ENCODE results near the gene QRFPR. TPM values are rescaled to one million over a fixed set of nuclear protein-coding genes. Genes with fewer than 3 reads are reported as not detected.
"Not testable (repeated sequence)": the region's sequence is repeated elsewhere in the genome, so short reads cannot be mapped to it uniquely, and the experiment has no call there.

QRFPR gene
- not detected in 3 replicates for total RNA-seq

DNA sequence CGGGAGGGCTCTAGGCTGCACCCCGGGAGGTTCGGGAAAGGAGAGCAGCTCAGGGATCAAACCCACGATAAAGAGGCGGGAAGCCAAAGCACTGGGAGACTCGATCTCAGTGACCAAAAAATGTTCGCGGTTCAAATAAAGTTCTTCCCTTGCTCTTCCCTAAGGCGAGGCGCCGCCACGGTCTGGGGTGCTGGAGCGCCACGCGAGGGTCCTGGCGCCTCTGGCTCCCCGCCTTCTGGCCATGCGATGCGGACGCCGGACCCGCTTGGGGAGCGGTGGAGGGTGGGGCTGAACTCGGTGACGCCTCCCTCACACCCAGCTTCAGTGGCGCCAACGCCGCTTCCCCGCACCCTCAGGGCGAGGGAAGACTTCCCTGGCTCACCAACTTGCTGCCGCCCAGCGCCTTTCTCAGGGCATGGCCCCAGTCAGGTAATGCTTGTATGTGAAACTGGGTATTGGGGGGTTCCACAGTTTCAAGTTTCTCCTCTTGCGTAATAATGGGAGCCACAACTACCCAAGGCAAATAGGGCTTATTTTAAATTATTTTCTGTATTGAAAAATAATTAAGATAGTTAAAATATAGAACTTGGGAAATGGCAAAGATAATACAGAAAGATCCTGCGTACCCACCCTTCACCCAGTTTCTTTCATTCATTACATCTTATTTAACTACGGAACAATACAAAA lies at the start of gene QRFPR:
Gene QRFPR, minus strand, starts transcription at position 243 of the 687 bp plus-strand sequence. CDS start 371 bp downstream, outside the sequence.
- H3K27me3 Mint-ChIP-seq (ENCODE audit: low read depth) = peaks cover 95% of the 10 kb centered on the region
- no peaks in the 10 kb centered on the region for H3K36me3 Mint-ChIP-seq
- H3K4me3 Mint-ChIP-seq = peak within 1 kb of the TSS; percentile 60
- no peak for DNase-seq (ENCODE audit: low spot score in 2 of 2, unreplicated experiment in 2 of 2)
- H3K9me3 Mint-ChIP-seq = no peaks in the 10 kb centered on the region
- TF ChIP-seq, protein P1, sequence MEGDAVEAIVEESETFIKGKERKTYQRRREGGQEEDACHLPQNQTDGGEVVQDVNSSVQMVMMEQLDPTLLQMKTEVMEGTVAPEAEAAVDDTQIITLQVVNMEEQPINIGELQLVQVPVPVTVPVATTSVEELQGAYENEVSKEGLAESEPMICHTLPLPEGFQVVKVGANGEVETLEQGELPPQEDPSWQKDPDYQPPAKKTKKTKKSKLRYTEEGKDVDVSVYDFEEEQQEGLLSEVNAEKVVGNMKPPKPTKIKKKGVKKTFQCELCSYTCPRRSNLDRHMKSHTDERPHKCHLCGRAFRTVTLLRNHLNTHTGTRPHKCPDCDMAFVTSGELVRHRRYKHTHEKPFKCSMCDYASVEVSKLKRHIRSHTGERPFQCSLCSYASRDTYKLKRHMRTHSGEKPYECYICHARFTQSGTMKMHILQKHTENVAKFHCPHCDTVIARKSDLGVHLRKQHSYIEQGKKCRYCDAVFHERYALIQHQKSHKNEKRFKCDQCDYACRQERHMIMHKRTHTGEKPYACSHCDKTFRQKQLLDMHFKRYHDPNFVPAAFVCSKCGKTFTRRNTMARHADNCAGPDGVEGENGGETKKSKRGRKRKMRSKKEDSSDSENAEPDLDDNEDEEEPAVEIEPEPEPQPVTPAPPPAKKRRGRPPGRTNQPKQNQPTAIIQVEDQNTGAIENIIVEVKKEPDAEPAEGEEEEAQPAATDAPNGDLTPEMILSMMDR (IDR thresholded peaks at IDR 0.05; ENCODE audit: unreplicated experiment) = no peak
- H3K27ac Mint-ChIP-seq = no peak within 1 kb of the TSS
- peaks cover 10% of the 10 kb centered on the region for H3K4me1 Mint-ChIP-seq

DNA sequence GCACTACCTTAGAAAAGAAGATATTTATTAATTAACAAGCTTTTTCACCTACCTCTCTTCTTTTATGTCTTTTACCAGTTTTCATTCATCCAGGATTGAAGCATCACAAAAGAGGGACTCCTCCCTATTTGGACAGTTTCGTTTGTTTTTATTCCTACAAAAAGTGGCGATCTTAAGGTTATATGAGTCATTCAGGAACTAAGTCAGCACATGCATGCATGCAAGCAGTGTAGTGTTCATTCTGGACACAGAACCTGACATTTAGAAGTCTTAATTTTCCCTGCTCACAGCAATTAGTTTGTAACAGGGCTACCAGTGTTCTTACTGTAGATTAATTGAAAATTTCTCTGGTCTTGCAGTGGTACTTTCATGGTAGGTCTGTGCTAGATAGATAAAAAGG lies 47.9 kb upstream of the QRFPR start:
- H3K27me3 Mint-ChIP-seq (ENCODE audit: low read depth) = peaks cover 12% of the 10 kb centered on the region
- H3K4me1 Mint-ChIP-seq = no peaks in the 10 kb centered on the region
- TF ChIP-seq, protein P1 (IDR thresholded peaks at IDR 0.05; ENCODE audit: unreplicated experiment) = no peak
- DNase-seq (ENCODE audit: low spot score in 2 of 2, unreplicated experiment in 2 of 2) = no peak
- peaks cover 2% of the 10 kb centered on the region for H3K36me3 Mint-ChIP-seq
- no peak overlapping the region for H3K4me3 Mint-ChIP-seq
- peaks cover 22% of the 10 kb centered on the region for H3K9me3 Mint-ChIP-seq
- H3K27ac Mint-ChIP-seq = no peak overlapping the region

DNA sequence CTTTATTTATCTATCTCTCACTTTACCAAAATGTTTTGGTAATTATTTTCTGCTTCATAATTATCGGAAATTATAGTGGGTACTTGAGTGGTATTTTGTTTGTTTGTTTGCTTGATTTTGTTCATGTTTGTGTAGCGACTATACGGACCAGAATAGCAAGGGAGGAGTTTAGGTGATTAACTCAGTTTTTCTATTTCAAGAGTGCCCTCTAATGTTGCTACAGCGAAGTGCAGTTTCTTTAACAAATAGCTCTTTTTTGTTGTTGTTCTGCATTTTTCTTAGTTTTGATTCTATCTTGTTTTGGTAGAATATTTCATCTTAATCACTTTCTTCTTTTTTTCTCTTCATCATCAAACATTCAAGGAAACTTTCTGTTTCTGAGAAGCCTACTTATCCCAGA lies 40.8 kb upstream of the QRFPR start:
- Mint-ChIP-seq H3K4me3 (no peak overlapping the region), H3K27me3 (ENCODE audit: low read depth) (peaks cover 11% of the 10 kb centered on the region), H3K9me3 (peaks cover 12% of the 10 kb centered on the region), H3K4me1 (no peaks in the 10 kb centered on the region), H3K27ac (no peak overlapping the region), H3K36me3 (no peaks in the 10 kb centered on the region)
- TF ChIP-seq, protein P1 (IDR thresholded peaks at IDR 0.05; ENCODE audit: unreplicated experiment) = peak; percentile 19
- no peak for DNase-seq (ENCODE audit: low spot score in 2 of 2, unreplicated experiment in 2 of 2)

DNA sequence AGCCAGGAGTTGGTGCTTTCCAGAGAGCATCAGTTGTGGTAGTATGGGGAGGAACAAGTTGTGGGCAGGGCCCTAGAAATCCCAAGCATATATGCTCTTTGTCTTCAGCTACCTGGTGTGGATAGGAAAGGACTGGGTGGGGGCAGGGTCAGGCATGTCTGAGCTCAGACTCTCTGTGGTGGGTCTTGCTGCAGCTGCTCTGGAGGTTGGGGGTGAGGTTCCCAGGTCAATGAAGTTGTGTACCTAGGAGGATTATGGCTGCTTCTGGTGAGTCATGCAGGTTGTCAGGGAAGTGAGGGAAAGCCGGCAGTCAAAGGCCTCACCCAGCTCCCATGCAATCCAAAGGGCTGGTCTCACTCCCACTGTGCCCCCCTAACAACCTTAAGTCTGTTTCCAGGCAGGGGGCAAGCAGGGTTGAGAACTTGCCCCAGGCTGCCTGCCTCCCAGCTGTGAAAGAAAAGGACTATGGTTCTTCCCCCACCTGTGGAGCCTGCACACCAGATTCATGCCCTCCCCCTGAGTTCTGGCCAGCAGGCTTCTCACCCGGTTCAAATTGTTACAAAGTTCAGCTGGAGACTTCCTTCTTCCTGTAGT lies 30.4 kb upstream of the QRFPR start:
- no peak overlapping the region for H3K27ac Mint-ChIP-seq
- H3K27me3 Mint-ChIP-seq (ENCODE audit: low read depth) = peaks cover 13% of the 10 kb centered on the region
- peaks cover 33% of the 10 kb centered on the region for H3K9me3 Mint-ChIP-seq

DNA sequence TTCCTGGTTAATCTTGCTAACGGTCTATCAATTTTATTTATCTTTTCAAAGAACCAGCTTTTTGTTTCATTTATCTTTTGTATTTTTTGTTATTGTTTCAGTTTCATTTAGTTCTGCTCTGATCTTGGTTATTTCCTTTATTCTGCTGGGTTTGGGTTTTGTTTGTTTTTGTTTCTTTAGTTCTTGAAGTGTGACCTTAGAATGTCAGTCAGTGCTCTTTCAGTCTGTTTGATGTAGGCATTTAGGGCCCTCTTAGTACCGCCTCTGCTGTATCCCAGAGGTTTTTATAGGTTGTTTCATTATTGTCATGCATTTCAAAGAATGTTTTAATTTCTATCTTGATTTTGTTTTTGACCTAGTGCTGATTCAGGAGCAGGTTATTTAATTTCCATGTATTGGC lies 27.7 kb upstream of the QRFPR start:
- DNase-seq (ENCODE audit: low spot score in 2 of 2, unreplicated experiment in 2 of 2); H3K4me3 Mint-ChIP-seq; H3K36me3 Mint-ChIP-seq; H3K4me1 Mint-ChIP-seq; H3K27ac Mint-ChIP-seq: not testable (repeated sequence)
- peaks cover 16% of the 10 kb centered on the region for H3K9me3 Mint-ChIP-seq
- H3K27me3 Mint-ChIP-seq (ENCODE audit: low read depth) = peaks cover 11% of the 10 kb centered on the region

More for the DNA sequence above, 30.4 kb upstream of the QRFPR start:
- TF ChIP-seq, protein P1 (IDR thresholded peaks at IDR 0.05; ENCODE audit: unreplicated experiment) = no peak
- DNase-seq (ENCODE audit: low spot score in 2 of 2, unreplicated experiment in 2 of 2) = no peak
- Mint-ChIP-seq H3K36me3 (no peaks in the 10 kb centered on the region), H3K4me3 (no peak overlapping the region), H3K4me1 (no peaks in the 10 kb centered on the region)

DNA sequence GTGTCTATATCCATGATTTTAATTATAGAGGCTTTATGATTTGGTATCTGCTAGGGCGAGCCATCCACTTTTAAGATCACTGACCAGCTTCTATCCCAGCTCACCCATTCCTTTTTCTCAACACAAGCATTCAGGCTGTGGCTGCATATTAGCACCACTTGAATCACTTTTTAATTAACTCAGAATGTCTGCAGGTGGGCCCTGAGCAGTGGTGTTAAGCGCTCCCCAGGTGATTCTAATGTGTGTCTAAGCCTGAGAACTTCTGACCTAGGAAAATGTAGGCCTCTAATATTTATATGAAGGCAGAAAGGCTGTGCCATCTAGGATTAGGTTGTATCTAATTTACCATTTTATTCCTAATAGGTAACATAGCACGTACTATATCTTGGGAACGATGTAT lies 19.8 kb upstream of the QRFPR start:
- TF ChIP-seq, protein P1 (IDR thresholded peaks at IDR 0.05; ENCODE audit: unreplicated experiment) = no peak
- Mint-ChIP-seq H3K4me3 (no peak overlapping the region), H3K36me3 (no peaks in the 10 kb centered on the region), H3K27me3 (ENCODE audit: low read depth) (peaks cover 2% of the 10 kb centered on the region), H3K4me1 (no peaks in the 10 kb centered on the region), H3K27ac (no peak overlapping the region), H3K9me3 (no peaks in the 10 kb centered on the region)
- no peak for DNase-seq (ENCODE audit: low spot score in 2 of 2, unreplicated experiment in 2 of 2)

All from mesothelial cell of epicardium (in vitro differentiated cells).